GM12873 (cell line): ENCODE data around the gene ALDH5A1.

ENCODE experiments used
- CTCF ChIP-seq: IDR thresholded peaks from 2 replicates; pipeline ENCODE4 v1.5.1; 2012; ENCODE audit warnings: low read depth, mild to moderate bottlenecking, moderate library complexity, low read length, control low read depth; ENCODE audit not compliant: insufficient read depth; ENCODE audit errors: missing control alignments

Gene ALDH5A1

GRCh38 chr6:24472181-24472580, 22.6 kb upstream of the ALDH5A1 start:
- TF ChIP-seq CTCF, result no peak

GRCh38 chr6:24476631-24477030, 18.1 kb upstream of the ALDH5A1 start:
- TF ChIP-seq CTCF, result no peak

GRCh38 chr6:24477070-24477469, 17.7 kb upstream of the ALDH5A1 start:
- no peak for TF ChIP-seq CTCF

GRCh38 chr6:24478903-24479302, 15.9 kb upstream of the ALDH5A1 start:
- TF ChIP-seq CTCF, result no peak

GRCh38 chr6:24480705-24481104, 14.1 kb upstream of the ALDH5A1 start:
- no peak for TF ChIP-seq CTCF

- no peak for TF ChIP-seq CTCF
These were observed 13.3 kb upstream of the ALDH5A1 start for GRCh38 chr6:24481449-24481848.

- no peak for TF ChIP-seq CTCF
These were observed 10.0 kb upstream of the ALDH5A1 start for GRCh38 chr6:24484657-24485323.
